NCI-H2107 treated with DMSO at 0.1 percent for 48 hours (cell line): ENCODE data around the gene PCDHA5.
A peak's percentile ranks its signal among the peaks of the same experiment; 100 is the strongest.

Experiments used
- DNase-seq: peaks from one replicate; lab custom pipeline; 2025; ENCODE audit not compliant: unreplicated experiment; lab: John Stamatoyannopoulos, UW

PCDHA5 gene

GRCh38 chr5:140857987-140858240 lies 36.5 kb downstream of the PCDHA5 start:
- DNase-seq, result no peak

DNA sequence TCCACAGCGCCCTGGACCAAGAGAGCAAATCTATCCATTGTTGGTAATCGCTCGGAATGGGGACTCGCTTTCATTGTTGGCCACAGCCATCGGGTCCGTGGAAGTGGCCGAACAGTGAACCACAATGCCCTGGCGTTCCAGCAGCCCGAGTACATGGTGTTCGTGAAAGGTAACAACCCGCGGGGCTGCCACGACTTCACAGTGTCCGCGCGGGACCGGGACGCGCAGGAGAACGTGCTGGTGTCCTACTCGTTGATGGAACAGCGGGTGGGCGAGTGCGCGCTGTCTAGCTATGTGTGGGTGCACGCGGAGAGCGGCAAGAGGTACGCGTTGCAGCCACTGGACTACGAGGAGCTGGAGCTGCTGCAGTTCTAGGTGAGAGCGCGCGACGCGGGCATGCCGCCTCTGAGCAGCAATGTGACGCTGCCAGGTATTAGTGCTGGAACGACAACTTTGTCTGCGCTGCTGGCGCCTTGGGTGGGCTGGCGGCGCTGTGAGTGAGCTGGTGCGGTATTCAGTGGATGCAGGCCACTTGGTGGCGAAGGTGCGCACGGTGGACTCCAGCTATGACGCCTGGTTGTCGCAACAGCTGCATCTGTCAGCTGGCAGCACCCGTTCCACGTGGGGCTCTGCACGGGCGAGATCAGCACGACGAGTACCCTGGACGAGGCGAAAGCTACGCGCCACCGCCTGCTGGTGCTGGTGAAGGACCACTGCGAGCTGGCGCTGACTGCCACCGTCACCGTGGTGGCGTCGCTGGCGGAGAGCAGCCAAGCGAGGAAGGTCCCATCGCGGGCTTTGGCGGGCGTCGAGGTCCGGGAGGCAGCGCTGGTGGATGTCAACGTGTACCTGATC lies 41.3 kb downstream of the PCDHA5 start:
- no peak for DNase-seq

DNA sequence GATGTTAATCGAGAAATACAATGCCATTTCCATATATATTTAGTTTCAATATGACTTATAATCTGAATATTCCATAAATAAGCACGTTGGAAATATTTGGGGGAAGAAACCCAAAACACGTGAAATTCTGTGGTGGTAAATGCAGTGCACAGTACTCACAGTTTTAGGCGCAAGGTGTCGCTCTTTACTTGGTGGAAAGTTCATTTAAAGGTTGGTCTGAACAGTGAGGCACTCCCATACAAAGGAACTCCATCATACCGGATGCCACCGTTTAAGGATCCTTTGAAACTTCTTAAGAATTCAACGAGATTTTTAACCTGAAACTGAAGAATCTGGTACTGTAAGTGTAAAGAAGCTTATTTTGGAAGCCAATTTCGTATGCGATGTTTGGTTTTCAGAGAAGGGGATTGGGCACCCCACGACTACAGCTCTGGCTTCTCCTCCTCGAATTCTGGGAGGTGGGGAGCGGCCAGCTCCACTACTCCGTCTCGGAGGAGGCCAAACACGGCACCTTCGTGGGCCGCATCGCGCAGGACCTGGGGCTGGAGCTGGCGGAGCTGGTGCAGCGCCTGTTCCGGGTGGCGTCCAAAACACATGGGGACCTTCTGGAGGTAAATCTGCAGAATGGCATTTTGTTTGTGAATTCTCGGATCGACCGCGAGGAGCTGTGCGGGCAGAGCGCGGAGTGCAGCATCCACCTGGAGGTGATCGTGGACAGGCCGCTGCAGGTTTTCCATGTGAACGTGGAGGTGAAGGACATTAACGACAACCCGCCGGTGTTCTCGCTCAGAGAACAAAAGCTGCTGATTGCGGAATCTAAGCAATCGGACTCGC lies 47.5 kb downstream of the PCDHA5 start, which contains the start of gene PCDHA11:
PCDHA11 (plus strand) TSS at position 237 of the 834 bp plus-strand sequence; CDS start at position 384, 147 bp downstream.
- peak; percentile 78 for DNase-seq

GRCh38 chr5:140869555-140869886 lies 48.1 kb downstream of the PCDHA5 start:
- DNase-seq, result peak; percentile 61

- no peak for DNase-seq
Observed at GRCh38 chr5:140870221-140871201, 49.1 kb downstream of the PCDHA5 start.
